PC-3 (cell line): ENCODE measurements around the gene TIAM1. TPM values are rescaled to one million over a fixed set of nuclear protein-coding genes. Genes with fewer than 3 reads are reported as not detected.

Experiments
- ATAC-seq: fragments of 200-7000 bp; cut with Tn5 transposase; 2 replicates; pipeline ENCODE4 v1.9.1; 2020; ENCODE audit warnings: mild to moderate bottlenecking, moderate library complexity
- BruUV-seq: library from RNA; stranded (reverse); fragments of 400-500 nt; replicated peaks from 2 replicates; lab custom pipeline; 2021; lab: Mats Ljungman, UMichigan
- CTCF ChIA-PET: fragments of 300-600 bp; sonication (Branson Sonifier 250); formaldehyde crosslinking; loops from one replicate; lab custom pipeline; 2022; ENCODE audit warnings: antibody characterized with exemption; lab: Charles Lee
- POLR2A ChIA-PET: fragments of 300-600 bp; sonication (Branson Sonifier 250); formaldehyde crosslinking; loops from one replicate; lab custom pipeline; 2022; ENCODE audit warnings: antibody characterized with exemption; ENCODE audit not compliant: unreplicated experiment; lab: Charles Lee
- DNase-seq: peaks from one replicate; pipeline ENCODE4 v3.0.0-alpha.2; 2015
- H2AFZ ChIP-seq: fragments of 300-600 bp; sonication (generic); 2 replicates; pipeline ENCODE4 v1.6.0; 2016; ENCODE audit warnings: antibody characterized with exemption, low read length
- H3F3A ChIP-seq: fragments of 300-600 bp; sonication (generic); one replicate; pipeline ENCODE4 v1.6.0; 2017; ENCODE audit warnings: antibody characterized with exemption, low read length, control low read depth, mild to moderate bottlenecking; ENCODE audit not compliant: unreplicated experiment
- H3K27ac ChIP-seq: fragments of 300-600 bp; sonication (generic); 2 replicates; pipeline ENCODE4 v1.5.1; 2016; ENCODE audit warnings: mild to moderate bottlenecking, low read length
- H3K27me3 ChIP-seq: fragments of 300-600 bp; sonication (generic); 2 replicates; pipeline ENCODE4 v1.6.1; 2016; ENCODE audit warnings: low read length, mixed read lengths
- H3K36me3 ChIP-seq: fragments of 300-600 bp; sonication (generic); 2 replicates; pipeline ENCODE4 v1.6.1; 2016; ENCODE audit warnings: low read depth, mixed run types, low read length, mixed read lengths
- H3K4me1 ChIP-seq: fragments of 300-600 bp; sonication (generic); 2 replicates; pipeline ENCODE4 v1.5.1; 2016; ENCODE audit warnings: low read length; ENCODE audit not compliant: insufficient read depth
- H3K4me2 ChIP-seq: fragments of 300-600 bp; sonication (generic); 2 replicates; pipeline ENCODE4 v1.6.0; 2016; ENCODE audit warnings: low read length
- H3K4me3 ChIP-seq: fragments of 300-600 bp; sonication (generic); 2 replicates; pipeline ENCODE4 v1.5.1; 2016; ENCODE audit warnings: mild to moderate bottlenecking, low read length, mixed read lengths
- H3K79me2 ChIP-seq: fragments of 300-600 bp; sonication (generic); 2 replicates; pipeline ENCODE4 v1.6.1; 2017; ENCODE audit warnings: low read length, mixed read lengths
- H3K9ac ChIP-seq: fragments of 300-600 bp; sonication (generic); 2 replicates; pipeline ENCODE4 v1.6.0; 2016; ENCODE audit warnings: mild to moderate bottlenecking, low read length
- H3K9me2 ChIP-seq: fragments of 300-600 bp; sonication (generic); replicated peaks from 2 replicates; pipeline ENCODE4 v1.6.1; 2016; ENCODE audit warnings: mixed run types, low read length, mixed read lengths
- H3K9me3 ChIP-seq: fragments of 300-600 bp; sonication (generic); 2 replicates; pipeline ENCODE4 v1.6.1; 2016; ENCODE audit warnings: low read length, mixed read lengths
- H4K20me1 ChIP-seq: fragments of 300-600 bp; sonication (generic); 2 replicates; pipeline ENCODE4 v1.6.1; 2016; ENCODE audit warnings: low read length, mixed read lengths
- CTCF ChIP-seq: fragments of 300-600 bp; sonication (generic); conservative IDR thresholded peaks from 2 replicates; pipeline ENCODE4 v1.5.1; 2017; ENCODE audit warnings: antibody characterized with exemption, low read depth, mild to moderate bottlenecking, low read length
- EZH2 ChIP-seq: fragments of 300-600 bp; sonication (generic); IDR thresholded peaks from one replicate; pipeline ENCODE4 v1.6.1; 2017; ENCODE audit warnings: antibody characterized with exemption, mild to moderate bottlenecking, low read length; ENCODE audit not compliant: unreplicated experiment
- EZH2phosphoT487 ChIP-seq: fragments of 300-600 bp; sonication (generic); IDR thresholded peaks from 2 replicates; pipeline ENCODE4 v1.6.1; 2018; ENCODE audit warnings: mild to moderate bottlenecking, antibody characterized with exemption, low read length, borderline replicate concordance
- intact Hi-C: fragments of 100-400 bp; cut with micrococcal nuclease; formaldehyde crosslinking; loops from 2 replicates; pipeline ENCODE4 v1.9.0; 2023
- total RNA-seq: library from RNA; depleted of rRNA; stranded (reverse); fragments of >200 nt; gene quantifications from 2 replicates; pipeline ENCODE4 v1.2.3, GENCODE V29; 2014

The TIAM1 gene
- total RNA-seq, 1 experiment from 2014 or later: 19.1 TPM

- no peaks in the 10 kb centered on the region for H3F3A ChIP-seq
- DNase-seq (no peak), ATAC-seq (no peak)
- no peak overlapping the region for H2AFZ ChIP-seq
- ChIA-PET POLR2A (no interaction called here), CTCF (interaction anchor here (0.6 kb wide), 1 partner anchor 64 kb away, joined by 3 read pairs; no protein-coding TSS in a partner anchor)
- no peaks in the 10 kb centered on the region for H3K79me2 ChIP-seq
- H3K9me2 ChIP-seq: no peaks in the 10 kb centered on the region
- no peaks in the 10 kb centered on the region for H3K4me1 ChIP-seq
- no peaks in the 10 kb centered on the region for H4K20me1 ChIP-seq
- no peaks in the 10 kb centered on the region for H3K9me3 ChIP-seq
- no peaks in the 10 kb centered on the region for H3K36me3 ChIP-seq
- no peak overlapping the region for H3K9ac ChIP-seq
- no peak overlapping the region for H3K4me3 ChIP-seq
- intact Hi-C loops: no loop called here
- TF ChIP-seq EZH2 (no peak), CTCF (no peak), EZH2phosphoT487 (no peak)
- no peak overlapping the region for H3K4me2 ChIP-seq
- no peaks in the 10 kb centered on the region for H3K27me3 ChIP-seq
- H3K27ac ChIP-seq: no peak overlapping the region
- BruUV-seq: no TSS peak
These were observed 162.8 kb downstream of the TIAM1 start for GRCh38 chr21:31181082-31181750.

- ChIA-PET POLR2A (no interaction called here), CTCF (interaction anchor here (0.6 to 0.9 kb wide), 3 partner anchors 63 to 84 kb away, joined by 3 to 4 read pairs (median 3); no protein-coding TSS in a partner anchor)
- Histone ChIP-seq H2AFZ (no peak overlapping the region), H3K4me2 (no peak overlapping the region), H3K9me2 (no peaks in the 10 kb centered on the region), H3K79me2 (no peaks in the 10 kb centered on the region), H3K36me3 (no peaks in the 10 kb centered on the region), H3F3A (no peaks in the 10 kb centered on the region), H3K27me3 (no peaks in the 10 kb centered on the region), H3K27ac (no peak overlapping the region), H3K9me3 (no peaks in the 10 kb centered on the region), H4K20me1 (no peaks in the 10 kb centered on the region), H3K4me1 (no peaks in the 10 kb centered on the region), H3K9ac (no peak overlapping the region), H3K4me3 (no peak overlapping the region)
- ATAC-seq: peak; percentile 77
- BruUV-seq: no TSS peak
- intact Hi-C loops: loop anchor here (1.0 kb wide), 2 partner anchors 71 to 82 kb away; no protein-coding TSS in a partner anchor
- peak; percentile 71 for DNase-seq
- TF ChIP-seq CTCF: peak; percentile 81
- TF ChIP-seq EZH2phosphoT487: no peak
- TF ChIP-seq EZH2: no peak
These were observed 163.6 kb downstream of the TIAM1 start for GRCh38 chr21:31180256-31181081.
